Measurements from ENCODE around the gene GAGE12E. TPM values are rescaled to one million over a fixed set of nuclear protein-coding genes. Genes with fewer than 3 reads are reported as not detected.
"Not testable (repeated sequence)": the region's sequence is repeated elsewhere in the genome, so short reads cannot be mapped to it uniquely, and the experiment has no call there.

GAGE12E gene
- not detected in 2 replicates for total RNA-seq (2014; rRNA removed; shearing (Covaris generic))

- not testable (repeated sequence) for DNase-seq (ENCODE audit: low read depth)
Observed at GRCh38 chrX:49550989-49551388, at the start of gene GAGE12E. Gene GAGE12E, plus strand, starts transcription at chrX:49551289. Its CDS starts 1,155 bp downstream, at chrX:49552444.

- DNase-seq (ENCODE audit: low read depth) = not testable (repeated sequence)
Observed at GRCh38 chrX:49531877-49532276, 19.2 kb upstream of the GAGE12E start, which contains the start of gene GAGE12C. Gene GAGE12C, plus strand, starts transcription at chrX:49532177. Its CDS starts 1,155 bp downstream, at chrX:49533332.

GRCh38 chrX:49541433-49541832, 9.7 kb upstream of the GAGE12E start, which contains the start of gene GAGE12D:
Gene GAGE12D, plus strand, starts transcription at chrX:49541733. Its CDS starts 1,155 bp downstream, at chrX:49542888.
- DNase-seq (ENCODE audit: low read depth) = not testable (repeated sequence)

GRCh38 chrX:49560542-49560941, 9.5 kb downstream of the GAGE12E start, which contains the start of gene GAGE12F:
Gene GAGE12F, plus strand, starts transcription at chrX:49560842. Its CDS starts 1,155 bp downstream, at chrX:49561997.
- DNase-seq (ENCODE audit: low read depth) = not testable (repeated sequence)

- DNase-seq (ENCODE audit: low read depth) = not testable (repeated sequence)
Observed at GRCh38 chrX:49568728-49569127, 17.6 kb downstream of the GAGE12E start.

GRCh38 chrX:49569152-49569551, 18.1 kb downstream of the GAGE12E start:
- not testable (repeated sequence) for DNase-seq (ENCODE audit: low read depth)

- DNase-seq (ENCODE audit: low read depth) = not testable (repeated sequence)
Observed at GRCh38 chrX:49570100-49570499, 19.0 kb downstream of the GAGE12E start, which contains the start of gene GAGE12G. Gene GAGE12G, plus strand, starts transcription at chrX:49570400. Its CDS starts 1,155 bp downstream, at chrX:49571555.

GRCh38 chrX:49579649-49580048, 28.6 kb downstream of the GAGE12E start, which contains the start of gene GAGE12H:
Gene GAGE12H, plus strand, starts transcription at chrX:49579949. Its CDS starts 1,155 bp downstream, at chrX:49581104.
- DNase-seq (ENCODE audit: low read depth) = not testable (repeated sequence)

GRCh38 chrX:49589196-49589595, 38.1 kb downstream of the GAGE12E start, which contains the start of gene GAGE2A:
Gene GAGE2A, plus strand, starts transcription at chrX:49589496. Its CDS starts 1,155 bp downstream, at chrX:49590651.
- not testable (repeated sequence) for DNase-seq (ENCODE audit: low read depth)

GRCh38 chrX:49589769-49590478, 38.8 kb downstream of the GAGE12E start:
- not testable (repeated sequence) for DNase-seq (ENCODE audit: low read depth)

GRCh38 chrX:49590488-49590887, 39.4 kb downstream of the GAGE12E start:
- not testable (repeated sequence) for DNase-seq (ENCODE audit: low read depth)

- not testable (repeated sequence) for DNase-seq (ENCODE audit: low read depth)
Observed at GRCh38 chrX:49598720-49599119, 47.6 kb downstream of the GAGE12E start, which contains the start of gene GAGE1. Gene GAGE1, plus strand, starts transcription at chrX:49599020. Its CDS starts 1,155 bp downstream, at chrX:49600175.

Other genes starting within 250 kb of the GAGE12E start
- gene GAGE10, start 247.6 kb upstream of the GAGE12E start, total RNA-seq (2014; rRNA removed; shearing (Covaris generic)) = not detected in 2 replicates
- not detected in 2 replicates for gene GAGE12J, start 229.3 kb upstream of the GAGE12E start, total RNA-seq (2014; rRNA removed; shearing (Covaris generic))
- gene GAGE13, start 219.7 kb upstream of the GAGE12E start, total RNA-seq (2014; rRNA removed; shearing (Covaris generic)) = 1.4 and 1.8 TPM in 2 replicates
- not detected in 2 replicates for gene GAGE12C, start 19.1 kb upstream of the GAGE12E start, total RNA-seq (2014; rRNA removed; shearing (Covaris generic))
- not detected in 2 replicates for gene GAGE12D, start 9.6 kb upstream of the GAGE12E start, total RNA-seq (2014; rRNA removed; shearing (Covaris generic))
- gene GAGE12F, start 9.6 kb downstream of the GAGE12E start, total RNA-seq (2014; rRNA removed; shearing (Covaris generic)) = not detected in 2 replicates
- gene GAGE12G, start 19.1 kb downstream of the GAGE12E start, total RNA-seq (2014; rRNA removed; shearing (Covaris generic)) = not detected in 2 replicates
- gene GAGE12H, start 28.7 kb downstream of the GAGE12E start, total RNA-seq (2014; rRNA removed; shearing (Covaris generic)) = not detected in 2 replicates
- 1.3 TPM in 1 of 2 replicates, not detected in the other for gene GAGE2A, start 38.2 kb downstream of the GAGE12E start, total RNA-seq (2014; rRNA removed; shearing (Covaris generic))
- gene GAGE1, start 47.7 kb downstream of the GAGE12E start, total RNA-seq (2014; rRNA removed; shearing (Covaris generic)) = 0.20 and 0.96 TPM in 2 replicates
- 1.1 and 2.7 TPM in 2 replicates for gene PAGE1, start 144.7 kb downstream of the GAGE12E start, total RNA-seq (2014; rRNA removed; shearing (Covaris generic))